Bladder microvascular endothelial cell (primary cell): ENCODE results near the gene SLC8A2. TPM values are rescaled to one million over a fixed set of nuclear protein-coding genes. Genes with fewer than 3 reads are reported as not detected.

Experiments
- total RNA-seq: library from RNA; depleted of rRNA; stranded (reverse); fragments of >200 nt; gene quantifications from 2 replicates; pipeline ENCODE4 v1.2.3, GENCODE V29; 2014

The SLC8A2 gene
- not detected in 2 replicates for total RNA-seq

DNA sequence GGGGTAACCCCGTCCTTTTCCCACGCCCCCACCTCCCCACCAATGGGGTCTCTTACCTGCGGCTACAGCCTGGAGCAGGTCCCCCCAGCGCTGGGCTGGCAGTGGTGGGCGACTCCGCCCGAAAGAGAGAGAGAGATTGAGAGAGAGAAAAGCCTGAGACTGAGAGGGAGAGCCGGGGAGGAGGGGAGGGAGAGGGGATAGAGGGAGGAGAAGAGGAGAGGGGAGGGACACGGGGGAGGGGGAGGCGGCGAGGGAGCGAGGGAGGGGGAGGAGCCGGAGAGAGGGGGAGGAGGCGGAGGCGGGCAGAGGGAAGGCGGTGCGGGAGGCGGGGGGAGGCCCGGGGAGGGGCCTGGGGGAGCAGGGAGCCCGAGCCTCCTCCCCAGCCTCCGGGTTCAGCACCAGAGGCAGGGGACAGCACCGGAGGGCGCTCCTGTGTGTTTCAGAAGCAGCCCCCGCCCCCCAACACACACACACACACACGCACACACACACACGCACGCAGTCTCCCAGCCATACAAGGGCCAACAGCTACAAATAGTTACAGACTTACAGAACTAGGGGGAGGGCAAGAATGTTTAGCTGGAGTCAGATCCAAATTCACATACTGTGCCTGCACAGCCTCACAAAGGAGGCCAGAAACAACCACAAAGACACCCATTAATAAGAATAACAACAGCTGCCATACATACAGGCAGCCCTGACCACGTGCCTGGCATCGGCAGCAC is at the start of gene SLC8A2:
Gene SLC8A2, minus strand, starts transcription at position 161 of the 725 bp plus-strand sequence. CDS start 5,490 bp downstream, outside the sequence.

DNA sequence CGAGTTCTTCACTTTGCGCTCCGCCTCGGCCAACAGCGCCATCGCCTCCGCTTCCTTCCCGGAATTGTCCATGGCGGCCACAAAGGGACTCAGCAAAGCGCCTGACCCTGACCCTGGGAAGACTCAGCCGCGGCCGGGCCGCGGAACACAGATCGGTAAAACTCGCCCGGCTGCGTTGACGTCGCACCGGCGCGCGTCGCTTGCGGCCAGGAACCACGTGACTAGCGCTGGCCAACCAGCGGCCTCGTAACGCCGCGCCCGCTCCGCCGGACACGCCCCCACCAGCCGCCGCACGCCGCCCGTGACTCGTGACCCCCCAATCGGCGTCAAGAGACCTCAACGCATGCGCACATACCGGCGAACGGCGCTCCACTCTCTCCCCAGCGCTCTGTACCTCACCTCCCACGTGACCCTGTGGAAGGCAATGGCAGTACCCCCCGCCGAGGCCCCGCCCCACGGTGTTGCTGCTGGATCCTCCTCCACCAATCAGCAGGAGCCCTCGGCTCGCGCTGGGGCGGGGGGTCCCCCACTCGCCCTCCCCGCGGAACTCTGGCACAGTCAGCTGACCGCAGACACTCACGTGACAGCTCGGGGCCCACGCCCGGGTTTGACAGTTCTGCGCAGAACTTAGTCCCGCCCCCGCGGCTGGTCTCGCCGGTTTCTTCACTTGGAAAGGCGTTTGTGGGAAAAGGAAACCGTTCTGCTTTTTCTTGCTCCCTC is 43.3 kb upstream of the SLC8A2 start, which contains the start of gene NAPA:
Gene NAPA, minus strand, starts transcription at position 195 of the 720 bp plus-strand sequence. Its CDS starts 123 bp downstream, at position 72.

GRCh38 chr19:47483800-47484690 is 12.4 kb upstream of the SLC8A2 start, which contains the start of gene KPTN:
KPTN (minus strand) TSS chr19:47484219; CDS start chr19:47484160, 59 bp downstream.

GRCh38 chr19:47419030-47419783 is 52.5 kb downstream of the SLC8A2 start, which contains the start of gene MEIS3:
MEIS3 (minus strand) TSS chr19:47419527; CDS start chr19:47419081, 446 bp downstream.

Other genes starting within 250 kb of the SLC8A2 start
- 19.9 and 22.2 TPM in 2 replicates for gene BBC3, start 240.7 kb downstream of the SLC8A2 start, total RNA-seq
- 6.2 and 8.2 TPM in 2 replicates for gene CCDC9, start 215.4 kb downstream of the SLC8A2 start, total RNA-seq
- 1.1 TPM in 2 replicates for gene INAFM1, start 197.0 kb downstream of the SLC8A2 start, total RNA-seq
- gene C5AR1, start 162.0 kb downstream of the SLC8A2 start, total RNA-seq, result not detected in 2 replicates
- gene C5AR2, start 139.7 kb downstream of the SLC8A2 start, total RNA-seq, result not detected in 2 replicates
- gene DHX34, start 122.6 kb downstream of the SLC8A2 start, total RNA-seq, result 5.3 and 9.7 TPM in 2 replicates
- 0.13 and 0.65 TPM in 2 replicates for gene MEIS3, start 52.4 kb downstream of the SLC8A2 start, total RNA-seq
- gene KPTN, start 12.3 kb upstream of the SLC8A2 start, total RNA-seq, result 2.6 and 6.4 TPM in 2 replicates
- 56.2 and 69.7 TPM in 2 replicates for gene NAPA, start 43.2 kb upstream of the SLC8A2 start, total RNA-seq
- 0.49 and 0.50 TPM in 2 replicates for gene ZNF541, start 101.3 kb upstream of the SLC8A2 start, total RNA-seq
- 1.6 and 8.4 TPM in 2 replicates for gene BICRA, start 137.2 kb upstream of the SLC8A2 start, total RNA-seq
- gene EHD2, start 241.5 kb upstream of the SLC8A2 start, total RNA-seq, result 130 and 252 TPM in 2 replicates